MCF 10A (cell line): ENCODE data around the gene IBTK. TPM values are rescaled to one million over a fixed set of nuclear protein-coding genes. Genes with fewer than 3 reads are reported as not detected.

ENCODE experiments used
- BruUV-seq: library from RNA; stranded (reverse); fragments of 400-500 nt; replicated peaks from 2 replicates; lab custom pipeline; 2021; lab: Mats Ljungman, UMichigan
- CTCF ChIA-PET: fragments of 300-600 bp; sonication (Branson Sonifier 250); formaldehyde crosslinking; extraction: SDS; loops from one replicate; lab custom pipeline; 2021; ENCODE audit warnings: antibody characterized with exemption, inconsistent platforms; lab: Yijun Ruan, JAX
- POLR2A ChIA-PET: fragments of 300-600, 350-650 bp; sonication (Branson Sonifier 250); formaldehyde crosslinking; extraction: SDS; loops from one replicate; lab custom pipeline; 2020; ENCODE audit warnings: antibody characterized with exemption, inconsistent platforms; lab: Yijun Ruan, JAX
- DNase-seq: peaks from one replicate; pipeline ENCODE4 v3.0.0-alpha.2; 2018; ENCODE audit not compliant: unreplicated experiment
- H3K27ac Mint-ChIP-seq: one replicate; pipeline ENCODE4 v1.8.0; 2022; ENCODE audit warnings: mild to moderate bottlenecking, low read depth, mixed read lengths; ENCODE audit not compliant: unreplicated experiment
- H3K27me3 Mint-ChIP-seq: one replicate; pipeline ENCODE4 v1.8.0; 2022; ENCODE audit warnings: mixed read lengths; ENCODE audit not compliant: insufficient read depth, unreplicated experiment
- H3K36me3 Mint-ChIP-seq: one replicate; pipeline ENCODE4 v1.8.0; 2022; ENCODE audit warnings: mild to moderate bottlenecking, moderate library complexity, mixed read lengths; ENCODE audit not compliant: insufficient read depth, unreplicated experiment
- H3K4me1 Mint-ChIP-seq: one replicate; pipeline ENCODE4 v1.8.0; 2022; ENCODE audit warnings: mixed read lengths; ENCODE audit not compliant: insufficient read depth, unreplicated experiment
- H3K4me3 Mint-ChIP-seq: one replicate; pipeline ENCODE4 v1.8.0; 2022; ENCODE audit warnings: mild to moderate bottlenecking, moderate library complexity, mixed read lengths; ENCODE audit not compliant: unreplicated experiment
- H3K9me3 Mint-ChIP-seq: one replicate; pipeline ENCODE4 v1.8.0; 2022; ENCODE audit warnings: mixed read lengths; ENCODE audit not compliant: unreplicated experiment
- CTCF ChIP-seq: fragments of 200-600 bp; IDR thresholded peaks from one replicate; pipeline ENCODE4 v1.8.0; 2022; ENCODE audit warnings: antibody characterized with exemption, mild to moderate bottlenecking; ENCODE audit not compliant: unreplicated experiment
- intact Hi-C: fragments of 100-400 bp; cut with micrococcal nuclease; formaldehyde crosslinking; loops from 2 replicates; pipeline ENCODE4 v1.14.1; 2022
- total RNA-seq: library from RNA; stranded (reverse); gene quantifications from 2 replicates; pipeline ENCODE4 v1.2.3, GENCODE V29; 2022

The IBTK gene
- total RNA-seq, 1 experiment from 2014 or later: 59.0 TPM

- ChIA-PET POLR2A (interaction anchor here (1.0 to 1.7 kb wide), 2 partner anchors 805 to 813 kb away, joined by 3 to 7 read pairs; partner anchors contain the start of gene UBE3D), CTCF (interaction anchor here (0.6 to 8.0 kb wide), 18 partner anchors 8 to 1262 kb away, joined by 3 to 132 read pairs (median 4); partner anchors contain the start of genes DOP1A and UBE3D)
- H3K4me3 Mint-ChIP-seq: no peak overlapping the region
- no peaks in the 10 kb centered on the region for H3K36me3 Mint-ChIP-seq
- intact Hi-C loops: loop anchor here (1.0 to 10.0 kb wide), 3 partner anchors 337 to 963 kb away; no protein-coding TSS in a partner anchor
- peak; percentile 34 for TF ChIP-seq CTCF
- H3K4me1 Mint-ChIP-seq: peaks cover 7% of the 10 kb centered on the region
- no TSS peak for BruUV-seq
- H3K9me3 Mint-ChIP-seq: no peaks in the 10 kb centered on the region
- no peaks in the 10 kb centered on the region for H3K27me3 Mint-ChIP-seq
- DNase-seq: peak; percentile 40
- H3K27ac Mint-ChIP-seq: no peak overlapping the region
Observed at GRCh38 chr6:82251942-82252341, 4.4 kb upstream of the IBTK start.

GRCh38 chr6:82249381-82250253, 2.1 kb upstream of the IBTK start:
- no TSS peak for BruUV-seq
- ChIA-PET POLR2A (interaction anchor here (1.2 to 3.8 kb wide), 6 partner anchors 13 to 913 kb away, joined by 3 to 82 read pairs (median 6); partner anchors contain the start of genes DOP1A, TPBG and UBE3D), CTCF (interaction anchor here (0.7 to 4.2 kb wide), 6 partner anchors 21 to 899 kb away, joined by 3 to 37 read pairs (median 12); partner anchors contain the start of genes DOP1A and UBE3D)
- peaks cover 1% of the 10 kb centered on the region for H3K36me3 Mint-ChIP-seq
- intact Hi-C loops: loop anchor here (5.0 to 10.0 kb wide), 3 partner anchors 943 to 1185 kb away; partner anchors contain the start of genes ME1, PGM3 and RWDD2A
- no peak for TF ChIP-seq CTCF
- no peak for DNase-seq
- no peaks in the 10 kb centered on the region for H3K9me3 Mint-ChIP-seq
- H3K27me3 Mint-ChIP-seq: no peaks in the 10 kb centered on the region
- no peak overlapping the region for H3K27ac Mint-ChIP-seq
- no peak overlapping the region for H3K4me3 Mint-ChIP-seq
- peaks cover 20% of the 10 kb centered on the region for H3K4me1 Mint-ChIP-seq

- CTCF ChIA-PET: interaction anchor here (0.6 to 4.2 kb wide), 7 partner anchors 23 to 974 kb away, joined by 3 to 37 read pairs (median 11); partner anchors contain the start of genes DOP1A and UBE3D
Observed at GRCh38 chr6:82248273-82248735, 760 bp upstream of the IBTK start.

More at GRCh38 chr6:82248273-82248735, 760 bp upstream of the IBTK start:
- peaks cover 4% of the 10 kb centered on the region for H3K36me3 Mint-ChIP-seq
- H3K4me1 Mint-ChIP-seq: peaks cover 30% of the 10 kb centered on the region
- H3K27ac Mint-ChIP-seq: peak overlapping the region; percentile 95
- no peak for TF ChIP-seq CTCF
- intact Hi-C loops: loop anchor here (5.0 to 10.0 kb wide), 2 partner anchors 944 to 1186 kb away; partner anchors contain the start of genes ME1, PGM3 and RWDD2A
- POLR2A ChIA-PET: interaction anchor here (0.6 to 3.8 kb wide), 14 partner anchors 11 to 967 kb away, joined by 3 to 82 read pairs (median 4); partner anchors contain the start of genes DOP1A, TPBG and UBE3D
- no peaks in the 10 kb centered on the region for H3K27me3 Mint-ChIP-seq
- peak; percentile 29 for DNase-seq
- TSS peak; percentile 84 for BruUV-seq
- H3K4me3 Mint-ChIP-seq: peak overlapping the region; percentile 86
- no peaks in the 10 kb centered on the region for H3K9me3 Mint-ChIP-seq
